Stimulated activated CD8-positive, alpha-beta memory T cell treated with anti-CD3 and anti-CD28 coated beads, Interleukin-4, amount 100 ng/mL, for 1 hour (primary cell): Measurements from ENCODE around the gene ANO1.
"Not testable (repeated sequence)": the region's sequence is repeated elsewhere in the genome, so short reads cannot be mapped to it uniquely, and the experiment has no call there.

Experiments used
- DNase-seq, 2 donors: peaks; one replicate each; pipeline ENCODE4 v3.0.0-alpha.2; 2020; ENCODE audit warnings: low read depth in 2 of 2, low spot score in 1 of 2

ANO1 gene

DNA sequence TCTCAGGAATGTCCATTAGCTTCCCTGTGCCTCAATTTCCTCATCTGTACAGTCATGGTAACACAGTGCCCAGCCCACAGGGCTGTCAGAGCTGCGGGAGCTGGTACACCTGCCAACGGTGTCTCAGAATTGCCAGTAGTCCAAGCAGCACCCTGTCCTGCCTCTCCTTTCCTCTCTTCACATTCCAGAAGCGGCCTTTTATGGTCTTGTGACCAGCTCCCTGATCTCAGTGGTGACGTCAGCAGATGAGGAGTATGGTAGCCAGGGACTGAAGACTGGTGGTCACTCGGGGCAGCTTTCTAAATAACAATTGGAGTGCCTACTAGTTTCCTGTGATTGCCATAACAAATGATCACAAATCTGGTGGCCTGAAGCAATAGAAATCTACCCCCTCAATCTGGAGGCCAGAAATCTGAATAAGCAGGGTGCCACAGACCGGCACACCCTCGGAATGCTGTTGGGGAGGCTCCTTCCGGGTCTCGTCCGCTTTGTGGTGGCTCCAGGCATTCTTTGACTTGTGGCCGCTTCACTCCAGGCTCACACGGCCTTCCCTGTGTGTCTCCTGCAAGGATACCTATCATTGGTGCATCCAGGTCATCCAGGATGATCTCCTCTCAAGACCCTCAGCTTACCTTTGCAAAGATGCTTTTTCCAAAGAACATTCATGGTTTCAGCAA, 127.1 kb downstream of the ANO1 start:
- DNase-seq, result no peak

- DNase-seq, result no peak
Measured at GRCh38 chr11:70205766-70206165, 127.6 kb downstream of the ANO1 start.

DNA sequence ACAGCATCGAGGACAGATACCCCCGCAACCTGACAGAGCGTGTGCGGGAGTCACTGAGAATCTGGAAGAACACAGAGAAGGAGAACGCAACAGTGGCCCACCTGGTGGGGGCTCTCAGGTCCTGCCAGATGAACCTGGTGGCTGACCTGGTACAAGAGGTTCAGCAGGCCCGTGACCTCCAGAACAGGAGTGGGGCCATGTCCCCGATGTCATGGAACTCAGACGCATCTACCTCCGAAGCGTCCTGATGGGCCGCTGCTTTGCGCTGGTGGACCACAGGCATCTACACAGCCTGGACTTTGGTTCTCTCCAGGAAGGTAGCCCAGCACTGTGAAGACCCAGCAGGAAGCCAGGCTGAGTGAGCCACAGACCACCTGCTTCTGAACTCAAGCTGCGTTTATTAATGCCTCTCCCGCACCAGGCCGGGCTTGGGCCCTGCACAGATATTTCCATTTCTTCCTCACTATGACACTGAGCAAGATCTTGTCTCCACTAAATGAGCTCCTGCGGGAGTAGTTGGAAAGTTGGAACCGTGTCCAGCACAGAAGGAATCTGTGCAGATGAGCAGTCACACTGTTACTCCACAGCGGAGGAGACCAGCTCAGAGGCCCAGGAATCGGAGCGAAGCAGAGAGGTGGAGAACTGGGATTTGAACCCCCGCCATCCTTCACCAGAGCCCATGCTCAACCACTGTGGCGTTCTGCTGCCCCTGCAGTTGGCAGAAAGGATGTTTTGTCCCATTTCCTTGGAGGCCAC, 128.3 kb downstream of the ANO1 start:
- DNase-seq, result no peak

DNA sequence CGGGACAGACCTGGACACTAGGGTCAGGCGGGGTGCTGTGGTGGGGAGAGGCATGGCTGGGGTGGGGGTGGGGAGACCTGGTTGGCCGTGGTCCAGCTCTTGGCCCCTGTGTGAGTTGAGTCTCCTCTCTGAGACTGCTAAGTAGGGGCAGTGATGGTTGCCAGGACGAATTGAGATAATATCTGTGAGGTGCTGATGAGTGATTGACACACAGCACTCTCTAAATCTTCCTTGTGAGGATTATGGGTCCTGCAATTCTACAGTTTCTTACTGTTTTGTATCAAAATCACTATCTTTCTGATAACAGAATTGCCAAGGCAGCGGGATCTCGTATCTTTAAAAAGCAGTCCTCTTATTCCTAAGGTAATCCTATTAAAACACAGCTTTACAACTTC, 128.9 kb downstream of the ANO1 start:
- no peak for DNase-seq

GRCh38 chr11:70207531-70208131, 129.5 kb downstream of the ANO1 start:
- no peak for DNase-seq

DNA sequence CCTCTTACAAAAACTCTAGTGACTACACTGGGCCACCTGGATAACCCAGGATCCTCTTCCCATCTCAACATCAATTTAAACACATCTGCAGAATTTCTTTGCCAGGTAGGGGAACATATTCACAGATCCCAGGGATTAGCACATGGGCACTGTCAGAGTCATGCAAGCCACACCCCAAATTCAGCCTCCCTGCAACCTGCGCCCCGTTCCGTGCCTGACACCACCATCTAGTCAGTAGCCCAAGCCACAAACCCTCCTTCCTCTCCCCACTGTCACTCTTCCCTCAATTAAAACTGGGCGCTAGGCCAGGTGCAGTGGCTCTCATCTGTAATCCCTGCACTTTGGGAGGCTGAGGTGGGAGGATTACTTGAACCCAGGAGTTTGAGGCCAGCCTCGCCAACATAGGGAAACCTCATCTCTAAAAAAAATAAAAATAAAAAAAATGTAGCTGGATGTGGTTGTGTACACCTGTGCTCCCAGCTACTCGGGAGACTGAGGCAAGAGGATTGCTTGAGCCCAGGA, 131.3 kb downstream of the ANO1 start:
- DNase-seq, result no peak

GRCh38 chr11:70210051-70210501, 132.0 kb downstream of the ANO1 start:
- no peak for DNase-seq

DNA sequence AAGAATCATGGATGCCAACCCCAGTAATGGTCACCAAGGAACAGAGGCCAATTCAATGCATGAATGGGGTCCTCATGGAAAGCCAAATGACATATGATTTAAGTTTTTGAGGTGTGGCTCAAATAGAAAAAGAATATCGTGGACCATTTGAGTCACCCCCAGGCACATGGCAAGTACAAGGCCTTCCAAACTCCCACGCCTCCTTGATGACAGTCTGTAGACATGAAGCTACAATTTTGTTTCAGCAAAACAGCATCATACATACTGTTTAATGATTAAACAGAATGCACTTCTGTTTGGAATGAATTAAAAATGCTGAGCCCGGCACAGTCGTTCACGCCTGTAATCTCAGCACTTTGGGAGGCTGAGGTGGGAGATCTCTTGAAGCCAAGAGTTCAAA, 132.4 kb downstream of the ANO1 start:
- no peak for DNase-seq

DNA sequence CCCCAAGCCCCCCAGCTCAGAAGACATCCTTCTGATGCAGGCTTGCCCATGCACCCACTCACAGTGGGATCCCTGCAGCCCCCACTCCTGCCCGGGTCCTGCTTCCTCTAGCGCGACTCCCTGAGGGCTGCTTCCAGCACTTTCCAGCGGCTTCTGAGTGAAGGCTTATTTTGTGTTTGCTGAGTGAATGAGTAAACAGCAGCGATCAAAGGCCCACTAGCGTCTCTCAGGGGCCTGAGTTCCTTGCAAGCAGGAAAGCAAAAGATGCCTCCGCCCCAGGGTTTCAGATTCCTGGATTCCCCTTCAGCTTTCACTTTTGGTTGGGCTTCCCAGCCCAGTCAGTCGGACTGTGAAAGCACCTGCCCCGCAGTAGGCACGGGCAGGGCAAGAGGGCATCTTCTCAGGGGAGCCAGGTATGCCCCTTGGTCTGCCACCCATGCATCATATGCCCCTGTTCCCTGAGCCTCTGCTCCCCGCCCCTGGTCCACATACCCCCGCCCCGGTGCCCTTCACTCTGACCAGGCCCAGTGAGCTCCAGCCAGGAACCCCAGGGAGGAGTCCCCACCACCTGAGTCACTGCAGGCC, 134.2 kb downstream of the ANO1 start:
- no peak for DNase-seq

DNA sequence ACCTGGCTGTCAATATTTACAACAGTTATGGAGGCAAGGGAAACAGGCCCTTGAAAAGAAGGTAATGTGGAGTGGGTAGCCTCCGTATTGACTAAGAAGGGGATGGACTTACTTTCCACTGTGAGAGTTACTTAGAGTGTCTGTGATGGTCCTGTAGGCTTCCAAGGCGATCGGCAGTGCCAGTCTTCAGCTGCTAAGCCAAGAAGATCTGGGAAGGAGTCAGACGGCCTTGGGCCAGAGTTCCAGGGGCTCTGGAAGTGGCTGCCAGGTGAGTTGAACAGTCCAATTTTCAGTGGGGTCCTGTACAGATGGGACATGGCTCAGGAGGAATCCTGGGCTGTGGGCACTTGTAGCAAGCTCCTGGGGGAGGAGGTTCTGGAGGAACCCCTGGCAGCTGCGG, 139.3 kb downstream of the ANO1 start:
- not testable (repeated sequence) for DNase-seq

DNA sequence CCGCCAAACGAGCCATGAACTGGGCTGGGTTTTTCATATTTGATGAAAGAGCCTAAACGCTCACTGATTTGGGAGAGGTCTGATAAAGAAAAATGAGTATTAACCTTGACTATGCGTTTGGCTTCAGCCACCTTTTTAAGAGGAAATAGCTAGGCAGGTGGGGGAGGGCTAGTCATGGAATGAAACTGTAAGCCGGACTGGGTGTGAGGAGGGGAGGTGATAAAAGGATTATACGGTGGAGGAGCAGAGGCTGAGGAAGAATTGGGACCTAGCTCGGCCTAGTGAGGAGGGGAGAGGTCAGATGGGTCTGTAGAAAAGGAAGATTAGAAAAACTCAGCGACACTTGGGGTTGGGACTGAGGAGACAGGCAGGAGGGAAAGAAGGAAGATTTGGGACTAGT, 140.0 kb downstream of the ANO1 start:
- not testable (repeated sequence) for DNase-seq

- no peak for DNase-seq
Measured at GRCh38 chr11:70220136-70220535, 142.0 kb downstream of the ANO1 start.

- DNase-seq, result no peak
Measured at GRCh38 chr11:70220920-70221319, 142.8 kb downstream of the ANO1 start.

- no peak for DNase-seq
Measured at GRCh38 chr11:70225681-70226177, 147.6 kb downstream of the ANO1 start.

GRCh38 chr11:70226183-70226582, 148.1 kb downstream of the ANO1 start:
- DNase-seq, result no peak

DNA sequence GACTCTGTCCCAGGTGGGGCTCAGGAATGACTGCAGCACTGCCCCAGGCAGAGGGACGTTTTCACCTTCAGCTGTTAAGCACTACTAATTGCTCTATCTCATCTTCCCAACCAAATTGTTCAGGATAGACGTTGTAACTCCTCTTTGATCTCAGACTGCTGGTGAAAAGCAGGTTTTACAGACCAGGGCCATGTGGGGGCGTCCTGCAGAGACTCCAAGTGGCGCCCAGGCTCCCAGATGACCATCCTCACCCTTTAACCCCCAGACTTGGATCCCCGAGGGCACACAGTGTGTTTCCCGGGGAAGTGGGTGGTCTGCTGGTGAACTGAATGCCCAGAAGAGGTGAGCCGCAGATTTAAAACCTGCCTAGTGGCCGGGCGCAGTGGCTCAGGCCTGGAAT, 148.8 kb downstream of the ANO1 start:
- no peak for DNase-seq

DNA sequence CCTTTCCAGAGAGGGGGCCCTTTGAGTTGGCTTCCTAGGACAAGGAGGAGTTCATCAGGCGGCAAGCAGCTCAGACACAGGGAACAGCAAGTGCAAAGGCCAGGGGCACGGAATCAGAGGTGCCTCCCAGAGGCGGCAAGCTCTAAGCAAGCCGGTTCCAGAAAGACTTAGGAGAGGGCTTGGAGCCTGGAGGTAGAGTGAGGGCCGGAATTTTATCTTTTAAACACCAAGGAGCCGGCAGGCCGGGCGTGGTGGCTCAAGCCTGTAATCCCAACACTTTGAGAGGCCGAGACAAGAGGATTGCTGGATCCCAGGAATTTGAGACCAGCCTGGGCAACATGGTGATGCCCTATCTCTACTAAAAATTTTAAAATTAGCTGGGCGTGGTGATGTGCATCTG, 151.6 kb downstream of the ANO1 start:
- no peak for DNase-seq

- DNase-seq, result no peak
Measured at GRCh38 chr11:70230151-70230839, 152.2 kb downstream of the ANO1 start.

- DNase-seq, result no peak
Measured at GRCh38 chr11:70230840-70231710, 153.0 kb downstream of the ANO1 start.

DNA sequence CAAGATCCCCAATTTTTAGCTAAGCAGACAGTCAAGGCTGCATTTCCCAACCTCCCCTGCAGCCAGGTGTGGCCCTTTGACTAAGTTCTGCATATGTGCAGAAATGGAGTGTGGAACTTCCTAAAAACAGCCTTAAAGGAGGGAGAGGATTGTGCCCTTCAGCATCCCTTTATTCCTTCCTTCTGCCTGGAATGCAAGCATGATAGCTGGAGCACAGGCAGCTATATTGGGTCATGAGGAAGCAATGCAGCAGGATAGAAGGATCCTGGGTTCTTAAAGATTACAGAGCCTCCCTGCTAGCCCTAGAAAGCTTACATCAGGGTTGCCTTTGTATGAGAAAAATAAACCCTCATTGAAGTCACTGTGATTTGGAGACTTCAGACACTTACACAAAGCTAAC, 154.9 kb downstream of the ANO1 start:
- no peak for DNase-seq
